ENCODE data around the gene ZNF521.

- TF ChIP-seq MAX (IDR thresholded peaks at IDR 0.05; ENCODE audit: low read depth, low read length) (no peak), IRF3 (IDR thresholded peaks at IDR 0.05) (no peak), EZH2 (IDR thresholded peaks at IDR 0.05; ENCODE audit: borderline replicate concordance, control insufficient read depth, low read depth, low read length) (no peak), FOS (IDR thresholded peaks at IDR 0.05; ENCODE audit: borderline replicate concordance, extremely low read depth, insufficient read length) (no peak), CTCF (IDR thresholded peaks at IDR 0.05 in 2 of 3, conservative IDR thresholded peaks at IDR 0.05 in 1 of 3; ENCODE audit: control insufficient read depth in 2 of 3, extremely low read depth in 1 of 3, insufficient read depth in 1 of 3, low read depth in 3 of 3, low read length in 3 of 3) (no peak), POLR2A (IDR thresholded peaks at IDR 0.05; ENCODE audit: low read depth, low read length) (no peak), SRF (IDR thresholded peaks at IDR 0.05; ENCODE audit: low read depth in 2 of 2, low read length in 2 of 2) (no peak), TAF1 (IDR thresholded peaks at IDR 0.05; ENCODE audit: borderline replicate concordance, low read depth, low read length) (no peak), YY1 (IDR thresholded peaks at IDR 0.05; ENCODE audit: low read depth, low read length) (no peak), JUNB (IDR thresholded peaks at IDR 0.05) (no peak), SMC3 (IDR thresholded peaks at IDR 0.05; ENCODE audit: borderline replicate concordance, low read length) (no peak), FOXK2 (IDR thresholded peaks at IDR 0.05) (no peak)
Measured at GRCh38 chr18:25230658-25231326, 121.2 kb downstream of the ZNF521 start.
